Fibroblast of lung (primary cell): Measurements from ENCODE around the gene PORCN. TPM values are rescaled to one million over a fixed set of nuclear protein-coding genes. Genes with fewer than 3 reads are reported as not detected.

Experiments used
- DNase-seq, 2 donors: peaks; one replicate each; pipeline versions ENCODE4 v3.0.0 to v3.0.0-alpha.2; 2010; ENCODE audit warnings: low read depth in 2 of 2
- H2AFZ ChIP-seq: 2 replicates; pipeline ENCODE4 v1.5.1; 2012; ENCODE audit warnings: low read length, control low read depth, inconsistent platforms
- H3K27ac ChIP-seq: 2 replicates; pipeline ENCODE4 v1.5.1; 2011; ENCODE audit warnings: low read length, control low read depth; ENCODE audit not compliant: insufficient read depth
- H3K27me3 ChIP-seq: 2 replicates; pipeline ENCODE4 v1.5.1; 2011; ENCODE audit warnings: mild to moderate bottlenecking, low read length; ENCODE audit not compliant: control insufficient read depth, insufficient read depth
- H3K36me3 ChIP-seq: 2 replicates; pipeline ENCODE4 v1.5.1; 2011; ENCODE audit warnings: low read length; ENCODE audit not compliant: control insufficient read depth, insufficient read depth
- H3K4me1 ChIP-seq: 2 replicates; pipeline ENCODE4 v1.5.1; 2011; ENCODE audit warnings: low read length; ENCODE audit not compliant: control insufficient read depth, insufficient read depth; ENCODE audit errors: extremely low read depth
- H3K4me2 ChIP-seq: 2 replicates; pipeline ENCODE4 v1.5.1; 2011; ENCODE audit warnings: low read length, control low read depth; ENCODE audit not compliant: insufficient read depth; ENCODE audit errors: extremely low read depth
- H3K4me3 ChIP-seq, 4 experiments: fragments of 200-600 bp in 1 of 4; sonication (generic) in 1 of 4; replicated peaks in 1 of 4; 2 replicates each; pipeline ENCODE4 v1.5.1; 2011 to 2016; ENCODE audit warnings: low read length in 4 of 4, low read depth in 3 of 4, mild to moderate bottlenecking in 3 of 4, control low read depth in 2 of 4, inconsistent platforms in 1 of 4, mixed read lengths in 1 of 4; ENCODE audit not compliant: insufficient read depth in 1 of 4; ENCODE audit errors: control extremely low read depth in 1 of 4
- H3K79me2 ChIP-seq: 2 replicates; pipeline ENCODE4 v1.5.1; 2012; ENCODE audit warnings: mild to moderate bottlenecking, low read length, inconsistent platforms; ENCODE audit not compliant: control insufficient read depth, insufficient read depth
- H3K9ac ChIP-seq: 2 replicates; pipeline ENCODE4 v1.5.1; 2011; ENCODE audit warnings: mild to moderate bottlenecking, low read length, control low read depth; ENCODE audit not compliant: insufficient read depth
- H3K9me3 ChIP-seq: 2 replicates; pipeline ENCODE4 v1.5.1; 2012; ENCODE audit warnings: low read depth, low read length; ENCODE audit not compliant: control insufficient read depth, insufficient read depth
- H4K20me1 ChIP-seq: 2 replicates; pipeline ENCODE4 v1.5.1; 2011; ENCODE audit warnings: low read length; ENCODE audit not compliant: control insufficient read depth, insufficient read depth; ENCODE audit errors: extremely low read depth
- CTCF ChIP-seq, 2 donors: IDR thresholded peaks in 1 of 2; conservative IDR thresholded peaks in 1 of 2; 1 replicate in 1 of 2; 2 replicates in 1 of 2; pipeline ENCODE4 v1.5.1; 2011 to 2012; ENCODE audit warnings: low read length in 2 of 2, control low read depth in 1 of 2, inconsistent platforms in 1 of 2, low read depth in 1 of 2, mild to moderate bottlenecking in 1 of 2
- EZH2 ChIP-seq: IDR thresholded peaks from 2 replicates; pipeline ENCODE4 v1.5.1; 2012; ENCODE audit warnings: low read length, control low read depth, mild to moderate bottlenecking; ENCODE audit errors: missing control alignments
- polyA plus RNA-seq, 2 donors: library from polyadenylated mRNA; depleted of rRNA in 1 of 2; stranded (reverse) in 1 of 2; unstranded in 1 of 2; fragments of >200 nt; gene quantifications; 2 replicates each; pipeline ENCODE4 v1.2.1, GENCODE V29; 2011 to 2012; ENCODE audit warnings: missing spikeins in 1 of 2
- total RNA-seq: library from RNA; depleted of rRNA; stranded (reverse); fragments of >200 nt; gene quantifications from 2 replicates; pipeline ENCODE4 v1.2.1, GENCODE V29; 2014

PORCN gene
- total and polyA plus RNA-seq, 2 donors (not counting 1 experiment from before 2014, with no cell fraction given) = 5.4 to 11.4 TPM

GRCh38 chrX:48477960-48478755 lies 30.6 kb upstream of the PORCN start:
- Histone ChIP-seq H3K4me3 (no peak overlapping the region), H2AFZ (no peak overlapping the region), H3K36me3 (no peaks in the 10 kb centered on the region), H3K4me1 (peaks cover 3% of the 10 kb centered on the region), H3K27me3 (no peaks in the 10 kb centered on the region), H3K4me2 (no peak overlapping the region), H3K27ac (no peak overlapping the region), H3K79me2 (peaks cover 24% of the 10 kb centered on the region), H3K9ac (no peak overlapping the region), H3K9me3 (no peaks in the 10 kb centered on the region), H4K20me1 (no peaks in the 10 kb centered on the region)
- no peak for DNase-seq
- no peak for TF ChIP-seq CTCF (conservative IDR thresholded peaks at IDR 0.05 in 1 of 2, IDR thresholded peaks at IDR 0.05 in 1 of 2; ENCODE audit: low read depth in 1 of 2, low read length in 2 of 2)
- TF ChIP-seq EZH2 = no peak

GRCh38 chrX:48478806-48479205 lies 30.0 kb upstream of the PORCN start:
- Histone ChIP-seq H3K36me3 (no peaks in the 10 kb centered on the region), H3K27ac (no peak overlapping the region), H3K9me3 (no peaks in the 10 kb centered on the region), H3K4me3 (no peak overlapping the region), H3K4me2 (no peak overlapping the region), H4K20me1 (no peaks in the 10 kb centered on the region), H3K4me1 (peaks cover 3% of the 10 kb centered on the region), H2AFZ (no peak overlapping the region), H3K79me2 (peaks cover 24% of the 10 kb centered on the region), H3K9ac (no peak overlapping the region), H3K27me3 (no peaks in the 10 kb centered on the region)
- no peak for TF ChIP-seq CTCF (conservative IDR thresholded peaks at IDR 0.05 in 1 of 2, IDR thresholded peaks at IDR 0.05 in 1 of 2; ENCODE audit: low read depth in 1 of 2, low read length in 2 of 2)
- TF ChIP-seq EZH2 = no peak
- DNase-seq = no peak

- DNase-seq = no peak
- no peaks in the 10 kb centered on the region for H3K9me3 ChIP-seq
- H4K20me1 ChIP-seq = no peaks in the 10 kb centered on the region
- no peak overlapping the region for H3K4me2 ChIP-seq
- no peaks in the 10 kb centered on the region for H3K4me1 ChIP-seq
- peaks cover 24% of the 10 kb centered on the region for H3K79me2 ChIP-seq
- no peaks in the 10 kb centered on the region for H3K27me3 ChIP-seq
- H3K4me3 ChIP-seq = no peak overlapping the region
- TF ChIP-seq EZH2 (no peak), CTCF (conservative IDR thresholded peaks at IDR 0.05 in 1 of 2, IDR thresholded peaks at IDR 0.05 in 1 of 2; ENCODE audit: low read depth in 1 of 2, low read length in 2 of 2) (no peak)
- H3K9ac ChIP-seq = no peak overlapping the region
- no peak overlapping the region for H2AFZ ChIP-seq
- no peak overlapping the region for H3K27ac ChIP-seq
- H3K36me3 ChIP-seq = no peaks in the 10 kb centered on the region
These were observed 28.6 kb upstream of the PORCN start for GRCh38 chrX:48480142-48480541.
